ENCODE data around the gene CFAP20DC.
A peak's percentile ranks its signal among the peaks of the same experiment; 100 is the strongest.
"Not testable (repeated sequence)": the region's sequence is repeated elsewhere in the genome, so short reads cannot be mapped to it uniquely, and the experiment has no call there.

The CFAP20DC gene

DNA sequence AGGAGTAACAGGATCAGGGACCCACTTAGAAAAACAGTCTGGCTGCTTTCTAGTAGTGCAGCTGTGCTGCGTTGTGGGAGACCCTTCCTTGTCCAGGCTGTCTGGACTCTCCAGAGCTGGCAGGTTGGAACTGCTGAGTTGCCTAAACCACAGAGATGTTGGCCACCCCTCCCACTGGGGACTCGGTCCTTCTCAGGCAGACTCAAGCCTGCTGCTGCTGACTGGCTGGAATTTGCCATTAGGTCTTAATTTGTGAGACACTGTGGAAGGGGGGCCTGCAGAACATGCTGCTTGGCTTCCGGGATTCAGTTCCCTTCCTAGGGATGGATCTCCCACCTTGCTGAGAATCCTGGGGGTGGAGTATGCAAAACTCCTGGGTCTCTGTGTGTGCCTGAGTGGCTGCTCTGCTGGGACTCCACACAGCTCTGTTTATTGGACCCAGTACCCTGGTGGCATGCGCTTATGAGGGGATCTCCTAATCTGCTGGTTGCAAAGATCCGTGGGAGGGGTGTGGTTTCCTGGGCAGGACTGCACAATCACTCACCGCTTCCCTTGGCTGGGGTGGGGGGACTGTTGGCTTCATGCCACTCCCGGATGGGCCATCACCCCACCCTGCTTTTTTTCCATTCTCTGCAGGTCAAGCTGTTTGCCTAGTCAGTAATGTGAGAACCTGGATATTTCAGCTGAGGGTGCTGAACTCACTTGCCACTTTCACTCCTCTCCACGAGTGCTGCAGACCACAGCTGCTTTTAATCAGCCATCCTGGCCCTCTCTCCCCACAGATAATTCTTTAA, 150.5 kb downstream of the CFAP20DC start:
- no peaks in the 10 kb centered on the region for H3K36me3 ChIP-seq
- TF ChIP-seq, protein P1, sequence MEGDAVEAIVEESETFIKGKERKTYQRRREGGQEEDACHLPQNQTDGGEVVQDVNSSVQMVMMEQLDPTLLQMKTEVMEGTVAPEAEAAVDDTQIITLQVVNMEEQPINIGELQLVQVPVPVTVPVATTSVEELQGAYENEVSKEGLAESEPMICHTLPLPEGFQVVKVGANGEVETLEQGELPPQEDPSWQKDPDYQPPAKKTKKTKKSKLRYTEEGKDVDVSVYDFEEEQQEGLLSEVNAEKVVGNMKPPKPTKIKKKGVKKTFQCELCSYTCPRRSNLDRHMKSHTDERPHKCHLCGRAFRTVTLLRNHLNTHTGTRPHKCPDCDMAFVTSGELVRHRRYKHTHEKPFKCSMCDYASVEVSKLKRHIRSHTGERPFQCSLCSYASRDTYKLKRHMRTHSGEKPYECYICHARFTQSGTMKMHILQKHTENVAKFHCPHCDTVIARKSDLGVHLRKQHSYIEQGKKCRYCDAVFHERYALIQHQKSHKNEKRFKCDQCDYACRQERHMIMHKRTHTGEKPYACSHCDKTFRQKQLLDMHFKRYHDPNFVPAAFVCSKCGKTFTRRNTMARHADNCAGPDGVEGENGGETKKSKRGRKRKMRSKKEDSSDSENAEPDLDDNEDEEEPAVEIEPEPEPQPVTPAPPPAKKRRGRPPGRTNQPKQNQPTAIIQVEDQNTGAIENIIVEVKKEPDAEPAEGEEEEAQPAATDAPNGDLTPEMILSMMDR (IDR thresholded peaks at IDR 0.05), result no peak
- DNase-seq, result peak in 1 of 2 donors; percentile 62
- H3K27ac ChIP-seq, result no peak overlapping the region
- H3K4me3 ChIP-seq, result no peak overlapping the region
- H3K27me3 ChIP-seq, result no peaks in the 10 kb centered on the region
- no peaks in the 10 kb centered on the region for H3K4me1 ChIP-seq
- intact Hi-C loops (cut with DNase I; ENCODE audit: low total_unique reads), result no loop called here
- peaks cover 0 to 9% (median 3%) of the 10 kb centered on the region in 3 donors for H3K9me3 ChIP-seq

DNA sequence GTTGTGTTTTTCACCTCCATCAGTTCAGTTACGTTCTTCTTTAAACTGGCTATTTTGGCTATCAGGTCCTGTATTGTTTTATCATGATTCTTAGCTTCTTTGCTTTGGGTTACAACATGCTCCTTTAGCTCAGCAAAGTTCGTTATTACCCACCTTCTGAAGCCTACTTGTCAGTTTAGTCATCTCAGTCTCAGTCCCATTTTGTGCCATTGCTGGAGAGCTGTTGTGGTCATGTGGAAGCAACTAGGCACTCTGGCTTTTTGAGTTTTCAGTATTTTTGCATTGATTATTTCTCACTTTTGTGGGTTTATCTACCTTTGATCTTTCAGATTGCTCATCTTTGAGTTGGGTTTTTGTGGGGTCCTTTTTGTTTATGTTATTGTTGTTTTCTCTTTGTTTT, 151.3 kb downstream of the CFAP20DC start:
- no peak for DNase-seq
- peaks cover 0 to 10% (median 4%) of the 10 kb centered on the region in 3 donors for H3K9me3 ChIP-seq
- no peaks in the 10 kb centered on the region for H3K4me1 ChIP-seq
- H3K27me3 ChIP-seq, result no peaks in the 10 kb centered on the region
- H3K27ac ChIP-seq, result no peak overlapping the region
- intact Hi-C loops (cut with DNase I; ENCODE audit: low total_unique reads), result no loop called here
- H3K4me3 ChIP-seq, result no peak overlapping the region
- TF ChIP-seq, protein P1 (IDR thresholded peaks at IDR 0.05), result no peak
- no peaks in the 10 kb centered on the region for H3K36me3 ChIP-seq

DNA sequence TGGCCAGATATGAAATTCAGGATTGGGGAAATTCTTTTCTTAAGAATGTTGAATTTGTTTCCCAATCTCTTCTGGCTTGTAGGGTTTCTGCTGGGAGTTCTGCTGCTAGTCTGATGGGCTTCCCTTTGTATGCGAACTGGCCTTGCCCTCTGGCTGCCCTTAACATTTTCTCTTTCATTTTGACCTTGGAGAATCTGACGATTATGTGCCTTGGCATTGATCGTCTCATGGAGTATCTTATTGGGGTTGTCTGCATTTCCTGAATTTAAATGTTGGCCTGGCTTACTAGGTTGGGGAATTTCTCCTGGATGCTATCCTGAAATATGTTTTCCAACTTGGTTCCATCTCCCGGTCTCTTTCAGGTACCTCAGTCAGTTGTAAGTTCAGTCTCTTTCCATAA, 152.2 kb downstream of the CFAP20DC start:
- Histone ChIP-seq H3K36me3 (no peaks in the 10 kb centered on the region), H3K9me3 (peaks cover 0 to 10% (median 4%) of the 10 kb centered on the region in 3 donors), H3K4me1 (no peaks in the 10 kb centered on the region), H3K4me3 (no peak overlapping the region), H3K27ac (no peak overlapping the region), H3K27me3 (no peaks in the 10 kb centered on the region)
- no peak for DNase-seq
- TF ChIP-seq, protein P1 (IDR thresholded peaks at IDR 0.05), result no peak
- intact Hi-C loops (cut with DNase I; ENCODE audit: low total_unique reads), result no loop called here

DNA sequence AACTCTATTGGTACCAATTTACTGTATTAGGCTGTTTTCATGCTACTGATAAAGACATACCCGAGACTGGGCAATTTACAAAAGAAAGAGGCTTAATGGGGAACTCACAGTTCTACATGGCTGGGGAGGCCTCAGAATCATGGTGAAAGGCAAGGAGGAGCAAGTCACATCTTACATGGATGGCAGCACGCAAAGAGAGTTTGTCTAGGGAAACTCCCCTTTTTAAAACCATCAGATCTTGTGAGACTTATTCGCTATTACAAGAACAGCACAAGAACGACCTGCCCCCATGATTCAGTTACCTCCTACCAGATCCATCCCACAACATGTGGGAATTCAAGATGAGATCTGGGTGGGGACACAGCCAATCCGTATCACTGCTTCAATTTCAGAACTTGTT, 154.1 kb downstream of the CFAP20DC start:
- DNase-seq; H3K36me3 ChIP-seq; H3K27ac ChIP-seq; intact Hi-C loops (cut with DNase I; ENCODE audit: low total_unique reads); H3K4me3 ChIP-seq; H3K9me3 ChIP-seq; H3K27me3 ChIP-seq; H3K4me1 ChIP-seq: not testable (repeated sequence)

DNA sequence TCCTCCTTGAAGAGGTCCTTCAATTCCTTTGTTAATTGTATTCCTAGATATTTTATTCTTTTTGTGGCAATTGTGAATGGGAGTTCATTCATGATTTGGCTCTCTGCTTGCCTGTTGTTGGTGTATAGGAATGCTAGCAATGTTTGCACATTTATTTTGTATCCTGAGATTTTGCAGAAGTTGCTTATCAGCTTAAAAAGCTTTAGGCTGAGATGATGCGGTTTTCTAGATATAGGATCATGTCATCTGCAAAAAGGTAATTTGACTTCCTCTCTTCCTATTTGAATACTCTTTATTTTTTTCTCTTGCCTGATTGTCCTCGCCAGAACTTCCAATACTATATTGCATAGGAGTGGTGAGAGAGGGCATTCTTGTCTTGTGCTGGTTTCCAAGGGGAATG, 157.3 kb downstream of the CFAP20DC start:
- H3K36me3 ChIP-seq; H3K27me3 ChIP-seq; H3K9me3 ChIP-seq; H3K4me3 ChIP-seq; intact Hi-C loops (cut with DNase I; ENCODE audit: low total_unique reads); DNase-seq; H3K27ac ChIP-seq; H3K4me1 ChIP-seq: not testable (repeated sequence)

DNA sequence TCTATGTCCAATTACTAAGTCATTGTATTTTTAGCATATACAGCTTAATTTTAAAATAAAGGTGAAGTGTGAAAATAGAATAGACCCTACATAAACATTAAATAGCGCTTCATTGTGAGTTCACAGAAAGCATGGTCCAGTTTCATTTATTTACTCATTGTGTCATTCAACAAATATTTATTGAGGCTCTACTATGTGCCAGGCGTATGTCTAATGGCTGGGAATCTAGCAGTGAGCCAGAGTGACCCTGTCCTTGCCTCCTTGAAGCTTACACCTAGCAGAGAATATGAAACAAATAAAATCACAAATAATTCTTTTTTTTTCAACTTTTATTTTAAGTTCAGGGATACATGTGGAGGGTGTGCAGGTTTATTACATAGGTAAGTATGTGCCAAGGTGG, 161.7 kb downstream of the CFAP20DC start:
- Histone ChIP-seq H3K36me3 (no peaks in the 10 kb centered on the region), H3K27ac (no peak overlapping the region), H3K9me3 (no peaks in the 10 kb centered on the region), H3K4me3 (no peak overlapping the region), H3K4me1 (no peaks in the 10 kb centered on the region), H3K27me3 (no peaks in the 10 kb centered on the region)
- no peak for DNase-seq
- intact Hi-C loops (cut with DNase I; ENCODE audit: low total_unique reads), result no loop called here
- TF ChIP-seq, protein P1 (IDR thresholded peaks at IDR 0.05), result no peak
